Sigmoid colon (tissue), 7 donors: ENCODE data around the gene PDE11A. TPM values are rescaled to one million over a fixed set of nuclear protein-coding genes. Genes with fewer than 3 reads are reported as not detected.

Experiments
- DNase-seq: peaks from one replicate; pipeline ENCODE4 v3.0.0-alpha.2; 2019
- H3K27ac ChIP-seq, 4 donors: fragments of 200-600 bp; sonication (generic); one replicate each; pipeline ENCODE4 v1.5.1; 2016 to 2019; ENCODE audit warnings: mild to moderate bottlenecking in 1 of 4
- H3K27me3 ChIP-seq, 3 donors: fragments of 200-600 bp; sonication (generic); one replicate each; pipeline ENCODE4 v1.5.1; 2019; ENCODE audit warnings: mild to moderate bottlenecking in 1 of 3
- H3K36me3 ChIP-seq, 4 donors: fragments of 200-600 bp; sonication (generic); one replicate each; pipeline ENCODE4 v1.5.1; 2016 to 2019
- H3K4me1 ChIP-seq, 4 donors: fragments of 200-600 bp; sonication (generic); one replicate each; pipeline ENCODE4 v1.5.1; 2017 to 2019
- H3K4me3 ChIP-seq, 4 donors: fragments of 200-600 bp; sonication (generic); one replicate each; pipeline ENCODE4 v1.5.1; 2017 to 2019; ENCODE audit warnings: mild to moderate bottlenecking in 2 of 4, moderate library complexity in 1 of 4
- H3K9me3 ChIP-seq, 4 donors: fragments of 200-600 bp in 3 of 4; sonication (generic) in 3 of 4; one replicate each; pipeline versions ENCODE4 v1.5.1 to v1.6.1; 2013 to 2019
- CTCF ChIP-seq, 4 experiments: fragments of 450-650 bp in 3 of 4; fragments of 200-600 bp in 1 of 4; IDR thresholded peaks; one replicate each; pipeline ENCODE4 v1.5.1; 2016 to 2019; ENCODE audit warnings: antibody characterized with exemption in 4 of 4, mild to moderate bottlenecking in 3 of 4, moderate library complexity in 2 of 4
- EP300 ChIP-seq, 4 donors: sonication (generic); formaldehyde crosslinking; IDR thresholded peaks; one replicate each; pipeline ENCODE4 v1.6.1; 2017; ENCODE audit warnings: antibody characterized with exemption in 4 of 4
- POLR2A ChIP-seq, 2 donors: fragments of 450-650 bp; IDR thresholded peaks; one replicate each; pipeline ENCODE4 v1.6.1; 2016; ENCODE audit warnings: antibody characterized with exemption in 2 of 2, mild to moderate bottlenecking in 2 of 2, moderate library complexity in 2 of 2
- POLR2AphosphoS5 ChIP-seq, 4 donors: sonication (generic); formaldehyde crosslinking; IDR thresholded peaks; one replicate each; pipeline ENCODE4 v1.6.1; 2017; ENCODE audit warnings: antibody characterized with exemption in 4 of 4
- WGBS, 2 donors: extraction: QIAGEN DNeasy Blood & Tissue Kit; methylation state at CpG; one replicate each; pipeline ENCODE4 v1.1.7; 2013; 5-methylcytosine and 5-hydroxymethylcytosine counted together
- intact Hi-C: fragments of 100-400 bp; cut with DNase I; formaldehyde crosslinking; loops from one replicate; pipeline ENCODE4 v1.15.1; 2023
- polyA plus RNA-seq, 3 donors: library from polyadenylated mRNA; stranded (reverse); fragments of 200-250 nt; gene quantifications; one replicate each; pipeline ENCODE4 v1.2.3, GENCODE V29; 2013
- total RNA-seq, 4 donors: library from RNA; depleted of rRNA; stranded (reverse); fragments of >200 nt; gene quantifications; one replicate each; pipeline ENCODE4 v1.1.0, GENCODE V29; 2016
- donor health status: healthy with polysubstance abuse.
- donor health status: Bipolar disorder and iron deficiency.
- donor health status: healthy.

Gene PDE11A
- total and polyA plus RNA-seq, 7 donors: 0.57 to 16.8 (median 4.3) TPM; not detected in 2

DNA sequence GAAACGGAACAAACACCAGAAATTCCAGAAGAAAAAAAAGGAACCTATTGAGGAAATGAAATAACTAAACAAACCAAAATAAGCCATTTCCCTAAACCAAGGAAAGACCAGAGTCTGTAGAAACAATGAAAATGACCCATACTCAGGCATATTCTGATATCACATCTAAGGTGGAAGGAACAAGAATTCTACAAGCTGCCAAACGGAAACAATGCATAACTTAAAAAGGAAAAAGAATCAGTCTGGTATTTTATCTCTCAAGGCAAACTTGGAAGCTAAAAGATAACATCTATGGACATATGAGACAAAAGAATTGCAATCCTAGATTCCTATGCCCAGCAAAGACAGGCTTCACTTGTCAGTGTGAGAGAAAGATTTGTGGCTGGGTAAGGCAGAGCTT is 326.2 kb downstream of the PDE11A start:
- TF ChIP-seq POLR2AphosphoS5 (IDR thresholded peaks at IDR 0.05) (no peak), CTCF (IDR thresholded peaks at IDR 0.05) (no peak), POLR2A (IDR thresholded peaks at IDR 0.05) (no peak), EP300 (IDR thresholded peaks at IDR 0.05) (no peak)
- H3K36me3 ChIP-seq: no peaks in the 10 kb centered on the region

DNA sequence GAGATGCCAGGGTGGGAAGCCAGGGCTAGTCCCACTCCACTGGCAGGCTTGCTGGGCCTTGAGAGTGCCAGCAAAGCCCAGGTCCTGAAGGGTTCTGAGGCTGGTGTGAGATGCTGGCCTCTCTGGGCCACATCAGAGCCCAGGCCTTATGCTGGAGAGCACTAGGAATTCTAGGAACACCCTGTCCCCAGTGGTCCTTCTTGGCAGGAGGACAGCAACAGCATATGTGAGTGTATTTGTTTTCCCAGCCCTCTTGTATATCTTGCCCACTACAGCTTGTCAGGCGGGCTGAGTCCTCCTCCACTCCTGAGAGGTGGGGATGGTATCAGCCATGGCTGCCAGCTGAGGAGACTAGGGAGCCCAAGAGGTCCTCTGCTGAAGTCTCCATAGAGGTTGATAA is 327.0 kb downstream of the PDE11A start:
- Histone ChIP-seq H3K9me3 (no peaks in the 10 kb centered on the region), H3K4me1 (peaks cover 0 to 5% (median 0%) of the 10 kb centered on the region in 4 donors), H3K36me3 (no peaks in the 10 kb centered on the region), H3K27ac (no peak overlapping the region), H3K27me3 (no peaks in the 10 kb centered on the region), H3K4me3 (no peak overlapping the region)
- 84 to 96% methylated on average over 1 of the region's 1 CpG for WGBS, 2 donors
- no peak for DNase-seq
- intact Hi-C loops: no loop called here
- TF ChIP-seq POLR2AphosphoS5 (IDR thresholded peaks at IDR 0.05) (no peak), POLR2A (IDR thresholded peaks at IDR 0.05) (no peak), EP300 (IDR thresholded peaks at IDR 0.05) (no peak), CTCF (IDR thresholded peaks at IDR 0.05) (no peak)

More for the DNA sequence above, 326.2 kb downstream of the PDE11A start:
- Histone ChIP-seq H3K4me3 (no peak overlapping the region), H3K4me1 (peaks cover 0 to 5% (median 0%) of the 10 kb centered on the region in 4 donors), H3K27ac (no peak overlapping the region), H3K27me3 (no peaks in the 10 kb centered on the region), H3K9me3 (no peaks in the 10 kb centered on the region)
- DNase-seq: no peak
- intact Hi-C loops: no loop called here
- WGBS, 2 donors: 79 to 89% methylated on average over 2 of the region's 2 CpGs

GRCh38 chr2:177742851-177743250 is 329.7 kb downstream of the PDE11A start:
- intact Hi-C loops: no loop called here
- Histone ChIP-seq H3K27me3 (no peaks in the 10 kb centered on the region), H3K27ac (no peak overlapping the region), H3K9me3 (no peaks in the 10 kb centered on the region), H3K4me3 (no peak overlapping the region), H3K4me1 (peaks cover 0 to 8% (median 0%) of the 10 kb centered on the region in 4 donors), H3K36me3 (no peaks in the 10 kb centered on the region)
- no peak for DNase-seq
- WGBS, 2 donors: 75 to 76% methylated on average over 3 of the region's 3 CpGs
- TF ChIP-seq EP300 (IDR thresholded peaks at IDR 0.05) (no peak), POLR2A (IDR thresholded peaks at IDR 0.05) (no peak), POLR2AphosphoS5 (IDR thresholded peaks at IDR 0.05) (no peak), CTCF (IDR thresholded peaks at IDR 0.05) (no peak)

DNA sequence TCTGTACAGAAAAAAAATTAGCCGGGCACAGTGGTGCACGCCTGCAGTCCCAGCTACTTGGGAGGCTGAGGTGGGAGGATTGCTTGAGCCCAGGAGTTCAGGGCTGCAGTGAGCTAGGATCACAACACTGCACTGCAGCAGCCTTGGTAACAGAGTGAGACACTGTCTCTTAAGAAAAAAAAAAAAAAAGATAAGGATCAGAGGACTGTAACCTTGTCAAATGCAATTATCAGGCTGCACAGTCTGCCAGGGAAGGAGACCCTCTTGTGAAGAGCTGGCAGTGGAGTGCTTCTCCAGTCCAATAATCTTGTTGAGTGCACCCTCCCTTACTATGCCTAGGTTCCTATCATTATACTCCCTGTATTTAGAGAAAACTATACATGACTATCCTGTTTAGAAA is 330.7 kb downstream of the PDE11A start:
- Histone ChIP-seq H3K36me3 (no peaks in the 10 kb centered on the region), H3K9me3 (no peaks in the 10 kb centered on the region), H3K27ac (no peak overlapping the region), H3K27me3 (no peaks in the 10 kb centered on the region), H3K4me3 (no peak overlapping the region), H3K4me1 (peaks cover 0 to 8% (median 0%) of the 10 kb centered on the region in 4 donors)
- intact Hi-C loops: no loop called here
- WGBS, 2 donors: 94 to 98% methylated on average over 2 of the region's 2 CpGs
- no peak for DNase-seq
- TF ChIP-seq EP300 (IDR thresholded peaks at IDR 0.05): no peak
- no peak for TF ChIP-seq POLR2AphosphoS5 (IDR thresholded peaks at IDR 0.05)
- no peak for TF ChIP-seq POLR2A (IDR thresholded peaks at IDR 0.05)
- no peak for TF ChIP-seq CTCF (IDR thresholded peaks at IDR 0.05)

- no peaks in the 10 kb centered on the region for H3K27me3 ChIP-seq
- no peak for DNase-seq
- H3K9me3 ChIP-seq: no peaks in the 10 kb centered on the region
- intact Hi-C loops: no loop called here
- no peak for TF ChIP-seq POLR2AphosphoS5 (IDR thresholded peaks at IDR 0.05)
- no peak for TF ChIP-seq CTCF (IDR thresholded peaks at IDR 0.05)
- no peak for TF ChIP-seq POLR2A (IDR thresholded peaks at IDR 0.05)
- no peak for TF ChIP-seq EP300 (IDR thresholded peaks at IDR 0.05)
- no peaks in the 10 kb centered on the region for H3K36me3 ChIP-seq
- peaks cover 0 to 8% (median 0%) of the 10 kb centered on the region in 4 donors for H3K4me1 ChIP-seq
- no peak overlapping the region for H3K27ac ChIP-seq
- WGBS, 2 donors: 69 to 83% methylated on average over 1 of the region's 1 CpG
- no peak overlapping the region for H3K4me3 ChIP-seq
These were observed 331.9 kb downstream of the PDE11A start for GRCh38 chr2:177740700-177741099.
